ENCODE results near the gene ITGB2.

ITGB2 gene

DNA sequence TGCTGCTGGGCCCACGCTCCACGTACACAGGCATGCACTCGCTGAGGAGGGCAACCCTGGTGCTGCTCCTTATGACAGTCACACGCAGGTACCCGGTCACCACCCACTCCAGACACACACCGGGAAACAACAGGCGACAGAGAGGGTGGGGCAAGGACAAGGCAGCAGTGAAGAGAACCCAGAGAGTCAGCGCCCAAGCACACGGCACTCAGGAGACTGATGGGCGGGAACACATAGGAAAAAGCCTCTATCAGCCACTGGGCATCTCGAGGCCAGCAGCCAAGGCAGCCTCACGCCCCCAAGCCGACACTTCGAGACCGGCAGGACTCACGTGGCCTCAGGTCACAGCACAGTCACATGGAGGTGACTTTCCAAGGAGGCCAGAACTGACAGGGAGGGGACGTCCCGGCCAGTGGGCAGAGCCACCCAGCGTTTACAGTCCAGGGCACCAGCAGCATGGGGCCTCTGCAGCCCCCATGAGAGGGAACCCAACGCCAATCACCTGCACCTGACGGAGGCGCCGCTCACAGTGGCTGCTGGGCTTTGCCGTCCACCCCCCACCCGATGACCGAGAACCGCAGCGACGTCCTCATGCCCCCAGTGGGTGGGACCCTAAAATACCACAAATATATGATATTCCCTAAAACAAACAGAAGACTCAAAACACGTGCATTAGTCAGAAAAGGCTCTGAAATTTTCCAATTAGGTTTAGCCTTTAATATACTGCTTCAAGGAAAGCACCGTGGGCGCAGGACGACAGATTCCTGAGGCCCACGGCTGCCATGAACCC, 66.9 kb downstream of the ITGB2 start:
- TF ChIP-seq, protein P1, sequence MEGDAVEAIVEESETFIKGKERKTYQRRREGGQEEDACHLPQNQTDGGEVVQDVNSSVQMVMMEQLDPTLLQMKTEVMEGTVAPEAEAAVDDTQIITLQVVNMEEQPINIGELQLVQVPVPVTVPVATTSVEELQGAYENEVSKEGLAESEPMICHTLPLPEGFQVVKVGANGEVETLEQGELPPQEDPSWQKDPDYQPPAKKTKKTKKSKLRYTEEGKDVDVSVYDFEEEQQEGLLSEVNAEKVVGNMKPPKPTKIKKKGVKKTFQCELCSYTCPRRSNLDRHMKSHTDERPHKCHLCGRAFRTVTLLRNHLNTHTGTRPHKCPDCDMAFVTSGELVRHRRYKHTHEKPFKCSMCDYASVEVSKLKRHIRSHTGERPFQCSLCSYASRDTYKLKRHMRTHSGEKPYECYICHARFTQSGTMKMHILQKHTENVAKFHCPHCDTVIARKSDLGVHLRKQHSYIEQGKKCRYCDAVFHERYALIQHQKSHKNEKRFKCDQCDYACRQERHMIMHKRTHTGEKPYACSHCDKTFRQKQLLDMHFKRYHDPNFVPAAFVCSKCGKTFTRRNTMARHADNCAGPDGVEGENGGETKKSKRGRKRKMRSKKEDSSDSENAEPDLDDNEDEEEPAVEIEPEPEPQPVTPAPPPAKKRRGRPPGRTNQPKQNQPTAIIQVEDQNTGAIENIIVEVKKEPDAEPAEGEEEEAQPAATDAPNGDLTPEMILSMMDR (IDR thresholded peaks at IDR 0.05; ENCODE audit: insufficient read depth, missing control alignments): no peak
- no peak for FAIRE-seq
- DNase-seq (ENCODE audit: insufficient read length, low spot score): no peak

DNA sequence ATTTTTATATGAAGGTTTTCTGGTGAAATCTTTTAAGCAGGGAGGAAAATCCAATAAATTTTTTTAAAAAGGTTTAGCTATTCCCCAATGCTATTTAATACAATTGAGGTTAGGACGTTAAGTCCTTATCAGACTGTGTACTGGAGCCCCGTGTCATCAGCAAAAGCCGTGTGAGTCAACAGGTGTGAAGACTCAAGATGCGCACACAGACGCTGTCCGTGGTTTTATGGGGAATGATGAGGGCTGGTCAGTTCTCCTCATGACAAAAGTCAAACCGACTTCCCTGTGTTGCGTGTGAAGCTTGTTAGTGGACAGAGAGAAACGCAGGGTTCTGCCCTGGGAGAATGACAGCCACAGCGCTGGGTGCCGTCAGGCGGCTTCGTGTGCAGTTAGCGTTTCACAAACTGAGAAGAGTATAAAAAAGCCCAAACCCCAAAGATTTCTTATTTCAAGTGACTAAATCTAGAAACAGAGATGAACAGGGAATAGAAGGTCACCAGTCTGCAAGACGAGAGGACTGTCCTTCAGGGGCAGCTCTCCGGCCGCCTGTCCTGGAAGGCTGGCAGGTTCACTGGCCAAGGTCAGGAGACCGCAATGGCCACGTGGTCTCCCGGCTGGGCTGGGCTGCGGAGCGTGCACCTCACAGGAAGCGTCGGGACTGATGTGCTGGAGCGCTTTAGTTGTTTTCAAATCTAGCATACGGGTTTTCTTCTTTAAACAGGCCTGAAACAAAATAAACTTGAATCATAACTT, 69.6 kb downstream of the ITGB2 start:
- TF ChIP-seq, protein P1 (IDR thresholded peaks at IDR 0.05; ENCODE audit: insufficient read depth, missing control alignments): no peak
- FAIRE-seq (no peak), DNase-seq (ENCODE audit: insufficient read length, low spot score) (no peak)

DNA sequence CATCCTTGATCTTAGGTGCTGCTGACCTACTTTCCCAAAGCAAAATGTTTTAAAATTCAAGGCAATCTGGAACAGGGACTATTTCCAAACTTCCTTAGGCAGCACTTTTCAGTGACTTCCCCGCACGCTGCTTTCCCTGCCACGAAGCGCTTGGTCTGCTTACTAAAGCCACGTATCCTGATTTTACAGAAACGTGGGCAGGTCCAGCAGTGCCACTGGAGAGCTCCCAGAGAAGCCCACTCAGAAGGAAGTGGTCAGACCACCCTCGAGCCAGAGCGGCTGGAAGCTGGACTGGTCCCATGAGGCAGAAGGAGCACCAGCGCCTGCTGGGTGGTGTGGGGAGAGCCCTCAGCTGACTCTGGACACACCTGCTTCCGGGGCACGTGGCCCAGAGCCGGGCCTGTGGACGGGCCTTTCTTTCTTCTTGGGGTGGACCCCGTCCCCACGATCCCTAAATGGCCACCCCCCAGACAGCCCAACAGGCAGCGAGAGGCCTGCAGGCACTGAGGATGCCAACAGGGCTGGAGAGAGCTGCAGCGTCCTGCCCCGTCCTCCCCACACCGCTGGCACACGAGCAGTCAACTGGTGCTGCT, 70.4 kb downstream of the ITGB2 start:
- DNase-seq (ENCODE audit: insufficient read length, low spot score) (no peak), FAIRE-seq (no peak)
- TF ChIP-seq, protein P1 (IDR thresholded peaks at IDR 0.05; ENCODE audit: insufficient read depth, missing control alignments): no peak

DNA sequence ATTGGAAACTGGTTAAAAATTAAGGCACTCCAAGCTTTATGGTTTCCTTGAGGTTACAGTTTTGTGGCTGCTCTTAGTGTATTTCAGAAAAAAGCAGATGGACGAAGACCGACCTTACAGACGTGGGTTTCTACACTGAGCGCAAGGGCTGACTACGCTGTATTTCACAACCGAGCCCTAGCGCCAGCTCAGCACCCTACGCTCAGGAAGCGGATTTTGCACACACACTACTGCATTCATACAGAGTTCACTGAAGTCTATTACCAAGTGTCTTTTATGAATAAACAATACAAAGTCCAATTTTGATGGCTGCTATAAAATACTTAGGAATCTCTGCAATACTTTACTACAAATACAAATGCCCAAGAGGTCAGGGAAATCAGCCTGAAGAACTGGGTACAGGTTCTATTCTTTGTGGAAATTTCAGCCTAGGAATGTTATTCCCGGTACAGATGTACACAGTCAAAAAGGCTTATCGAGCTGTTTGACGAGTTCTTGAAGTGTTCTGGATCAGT, 71.0 kb downstream of the ITGB2 start:
- no peak for FAIRE-seq
- TF ChIP-seq, protein P1 (IDR thresholded peaks at IDR 0.05; ENCODE audit: insufficient read depth, missing control alignments): no peak
- DNase-seq (ENCODE audit: insufficient read length, low spot score): no peak

- DNase-seq (ENCODE audit: insufficient read length, low spot score) (no peak), FAIRE-seq (no peak)
- TF ChIP-seq, protein P1 (IDR thresholded peaks at IDR 0.05; ENCODE audit: insufficient read depth, missing control alignments): no peak
Measured at GRCh38 chr21:44848821-44849521, 71.7 kb downstream of the ITGB2 start.

GRCh38 chr21:44847261-44848056, 73.2 kb downstream of the ITGB2 start:
- no peak for DNase-seq (ENCODE audit: insufficient read length, low spot score)
- no peak for FAIRE-seq
- TF ChIP-seq, protein P1 (IDR thresholded peaks at IDR 0.05; ENCODE audit: insufficient read depth, missing control alignments): no peak
